Uterus (tissue), 4 donors: ENCODE results near the gene HDAC4. TPM values are rescaled to one million over a fixed set of nuclear protein-coding genes. Genes with fewer than 3 reads are reported as not detected.
"Not testable (repeated sequence)": the region's sequence is repeated elsewhere in the genome, so short reads cannot be mapped to it uniquely, and the experiment has no call there.

ENCODE experiments used
- DNase-seq, 2 donors: peaks; one replicate each; pipeline ENCODE4 v3.0.0-alpha.2; 2019 to 2020
- H3K27ac ChIP-seq, 2 donors: fragments of 200-600 bp; sonication (generic); 1 replicate in 1 of 2; 2 replicates in 1 of 2; pipeline ENCODE4 v1.5.1; 2016 to 2018
- H3K27me3 ChIP-seq, 2 donors: fragments of 200-600 bp; sonication (generic); one replicate each; pipeline ENCODE4 v1.5.1; 2018 to 2019; ENCODE audit warnings: control low read depth in 1 of 2
- H3K36me3 ChIP-seq, 2 donors: fragments of 200-600 bp; sonication (generic); one replicate each; pipeline ENCODE4 v1.5.1; 2019; ENCODE audit warnings: control low read depth in 1 of 2
- H3K4me1 ChIP-seq, 2 donors: fragments of 200-600 bp; sonication (generic); one replicate each; pipeline ENCODE4 v1.5.1; 2018 to 2019; ENCODE audit warnings: control low read depth in 1 of 2
- H3K4me3 ChIP-seq, 2 donors: fragments of 200-600 bp; sonication (generic); 1 replicate in 1 of 2; 2 replicates in 1 of 2; pipeline ENCODE4 v1.5.1; 2018 to 2019; ENCODE audit warnings: mild to moderate bottlenecking in 1 of 2
- H3K9me3 ChIP-seq, 2 donors: fragments of 200-600 bp; sonication (generic); one replicate each; pipeline ENCODE4 v1.5.1; 2019; ENCODE audit warnings: control low read depth in 1 of 2
- CTCF ChIP-seq, 4 experiments: fragments of 200-600 bp in 2 of 4; fragments of 450-650 bp in 2 of 4; sonication (generic) in 2 of 4; IDR thresholded peaks; one replicate each; pipeline ENCODE4 v1.5.1; 2016 to 2019; ENCODE audit warnings: antibody characterized with exemption in 4 of 4, mild to moderate bottlenecking in 2 of 4, moderate library complexity in 1 of 4
- POLR2A ChIP-seq, 2 donors: fragments of 450-650 bp; IDR thresholded peaks; one replicate each; pipeline ENCODE4 v1.6.1; 2016; ENCODE audit warnings: antibody characterized with exemption in 2 of 2, mild to moderate bottlenecking in 1 of 2, moderate library complexity in 1 of 2
- intact Hi-C: fragments of 100-400 bp; cut with DNase I; formaldehyde crosslinking; loops from one replicate; pipeline ENCODE4 v1.15.1; 2023; ENCODE audit warnings: low total_unique reads
- total RNA-seq, 4 donors: library from RNA; depleted of rRNA in 3 of 4; stranded (reverse); fragments of >200 nt in 3 of 4; gene quantifications; one replicate each; pipeline versions ENCODE4 v1.1.0 to v1.2.4, GENCODE V29; 2014 to 2023
- donor health status: DM: yes; HTN: yes; CAD: no.

Gene HDAC4
- total RNA-seq, 4 donors from 2014 or later, result 42.1 to 91.5 (median 73.4) TPM

DNA sequence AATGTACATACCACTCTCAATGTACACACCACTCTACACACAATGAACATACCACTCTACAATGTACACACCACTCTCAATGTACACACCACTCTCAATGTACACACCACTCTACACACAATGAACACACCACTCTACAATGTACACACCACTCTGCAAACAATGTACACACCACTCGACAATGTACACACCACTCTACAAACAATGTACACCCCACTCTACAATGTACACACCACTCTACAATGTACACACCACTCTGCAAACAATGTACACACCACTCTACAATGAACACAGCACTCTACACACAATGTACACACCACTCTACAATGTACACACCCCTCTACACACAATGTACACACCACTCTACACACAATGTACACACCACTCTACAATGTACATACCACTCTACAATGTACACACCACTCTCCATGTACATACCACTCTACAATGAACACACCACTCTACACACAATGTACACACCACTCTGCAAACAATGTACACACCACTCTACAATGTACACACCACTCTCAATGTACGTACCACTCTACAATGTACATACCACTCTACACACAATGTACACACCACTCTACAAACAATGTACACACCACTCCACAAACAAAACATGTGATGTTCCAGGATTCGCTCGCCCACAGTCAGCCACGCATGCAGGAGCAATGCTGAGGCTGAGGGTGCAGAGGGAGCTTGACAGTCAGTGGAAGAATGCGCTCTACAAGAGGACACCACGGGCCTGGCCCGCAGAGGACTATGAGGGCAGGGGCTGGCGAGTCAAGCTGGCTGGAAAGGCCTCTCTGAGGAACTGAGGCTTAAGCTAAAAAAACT, 118.2 kb downstream of the HDAC4 start:
- peak in 1 of 2 donors; percentile 13 for DNase-seq
- H3K4me3 ChIP-seq, result no peak overlapping the region
- no peak overlapping the region for H3K27ac ChIP-seq
- no peaks in the 10 kb centered on the region for H3K9me3 ChIP-seq
- no peak for TF ChIP-seq CTCF (IDR thresholded peaks at IDR 0.05)
- H3K27me3 ChIP-seq, result no peaks in the 10 kb centered on the region
- H3K36me3 ChIP-seq, result no peaks in the 10 kb centered on the region
- H3K4me1 ChIP-seq, result no peaks in the 10 kb centered on the region
- intact Hi-C loops, result no loop called here

- H3K4me3 ChIP-seq, H3K36me3 ChIP-seq, H3K27me3 ChIP-seq, H3K9me3 ChIP-seq, H3K4me1 ChIP-seq, intact Hi-C loops, H3K27ac ChIP-seq: not testable (repeated sequence)
- peak; percentile 27 to 29 for DNase-seq
These were observed 120.4 kb downstream of the HDAC4 start for GRCh38 chr2:239280296-239281017.

- no peaks in the 10 kb centered on the region for H3K27me3 ChIP-seq
- intact Hi-C loops, result no loop called here
- H3K4me3 ChIP-seq, result no peak overlapping the region
- H3K4me1 ChIP-seq, result no peaks in the 10 kb centered on the region
- TF ChIP-seq CTCF (IDR thresholded peaks at IDR 0.05) (no peak), POLR2A (IDR thresholded peaks at IDR 0.05) (no peak)
- no peak overlapping the region for H3K27ac ChIP-seq
- H3K9me3 ChIP-seq, result no peaks in the 10 kb centered on the region
- no peaks in the 10 kb centered on the region for H3K36me3 ChIP-seq
- peak in 1 of 2 donors; percentile 13 for DNase-seq
These were observed 121.1 kb downstream of the HDAC4 start for GRCh38 chr2:239279508-239280295.

DNA sequence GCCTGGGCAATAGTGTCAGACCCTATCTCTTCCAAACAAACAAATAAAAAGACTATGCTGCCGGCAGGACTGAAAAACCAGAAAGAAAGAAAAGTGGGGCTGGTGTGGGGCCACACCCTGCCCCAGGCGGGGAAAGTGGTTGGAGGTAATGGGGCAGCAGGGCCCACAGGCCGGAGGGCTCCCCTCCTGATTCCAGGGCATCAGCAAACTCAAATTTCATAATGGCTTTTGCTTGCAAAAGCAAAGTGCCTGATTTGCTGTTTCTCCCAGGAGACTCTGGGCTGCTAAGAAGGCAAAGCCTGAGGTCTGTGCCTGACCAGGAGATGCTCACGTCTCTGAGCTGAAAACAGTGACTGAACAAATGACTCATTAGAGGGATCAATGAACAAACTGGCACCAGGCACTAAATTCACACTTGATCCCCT, 121.9 kb downstream of the HDAC4 start:
- TF ChIP-seq CTCF (IDR thresholded peaks at IDR 0.05) (no peak), POLR2A (IDR thresholded peaks at IDR 0.05) (no peak)

GRCh38 chr2:239278361-239278760, 122.5 kb downstream of the HDAC4 start:
- Histone ChIP-seq H3K4me1 (no peaks in the 10 kb centered on the region), H3K4me3 (no peak overlapping the region), H3K9me3 (no peaks in the 10 kb centered on the region), H3K27me3 (no peaks in the 10 kb centered on the region), H3K27ac (no peak overlapping the region), H3K36me3 (no peaks in the 10 kb centered on the region)
- DNase-seq, result peak in 1 of 2 donors; percentile 11
- intact Hi-C loops, result no loop called here
- TF ChIP-seq CTCF (IDR thresholded peaks at IDR 0.05) (no peak), POLR2A (IDR thresholded peaks at IDR 0.05) (no peak)

More for the DNA sequence above, 121.9 kb downstream of the HDAC4 start:
- Histone ChIP-seq H3K27me3 (no peaks in the 10 kb centered on the region), H3K4me1 (no peaks in the 10 kb centered on the region), H3K9me3 (no peaks in the 10 kb centered on the region), H3K36me3 (no peaks in the 10 kb centered on the region), H3K4me3 (no peak overlapping the region), H3K27ac (no peak overlapping the region)
- intact Hi-C loops, result no loop called here
- peak in 1 of 2 donors; percentile 8 for DNase-seq
